ENCODE measurements around the gene NANS.
"Not testable (repeated sequence)": the region's sequence is repeated elsewhere in the genome, so short reads cannot be mapped to it uniquely, and the experiment has no call there.

Gene NANS

DNA sequence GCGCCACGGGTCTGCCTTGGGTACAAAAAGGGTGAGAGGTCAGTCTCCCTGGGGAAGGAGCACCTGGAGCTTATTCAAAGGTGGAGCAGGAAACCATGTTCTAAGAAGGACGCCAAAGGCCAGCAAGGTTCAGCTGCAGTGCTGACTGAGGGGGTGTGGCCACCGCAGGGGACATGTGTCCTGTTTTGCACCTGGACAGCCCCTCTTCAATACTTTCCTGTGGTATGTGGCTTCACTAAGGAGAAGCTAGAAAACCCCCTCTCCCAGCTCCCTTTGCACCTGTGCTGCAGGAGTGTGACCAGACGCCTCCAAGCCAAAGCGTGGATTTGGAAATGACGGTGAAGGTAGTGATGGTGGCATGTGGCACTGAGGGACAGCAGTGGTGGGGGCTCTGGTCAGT is 38.9 kb downstream of the NANS start:
- no peak overlapping the region for H3K27ac Mint-ChIP-seq
- no peak overlapping the region for H3K4me3 Mint-ChIP-seq
- no peaks in the 10 kb centered on the region for H3K9me3 Mint-ChIP-seq (ENCODE audit: low read depth)
- no peaks in the 10 kb centered on the region for H3K27me3 Mint-ChIP-seq
- H3K36me3 Mint-ChIP-seq: peaks cover 21% of the 10 kb centered on the region
- H3K4me1 Mint-ChIP-seq (ENCODE audit: low read depth): peaks cover 72% of the 10 kb centered on the region

GRCh38 chr9:98096091-98096490 is 39.6 kb downstream of the NANS start:
- no peaks in the 10 kb centered on the region for H3K27me3 Mint-ChIP-seq
- peaks cover 76% of the 10 kb centered on the region for H3K4me1 Mint-ChIP-seq (ENCODE audit: low read depth)
- no peak overlapping the region for H3K27ac Mint-ChIP-seq
- no peaks in the 10 kb centered on the region for H3K9me3 Mint-ChIP-seq (ENCODE audit: low read depth)
- H3K36me3 Mint-ChIP-seq: peaks cover 21% of the 10 kb centered on the region
- H3K4me3 Mint-ChIP-seq: no peak overlapping the region

- peaks cover 16% of the 10 kb centered on the region for H3K36me3 Mint-ChIP-seq
- peak overlapping the region; percentile 92 for H3K27ac Mint-ChIP-seq
- no peaks in the 10 kb centered on the region for H3K9me3 Mint-ChIP-seq (ENCODE audit: low read depth)
- H3K27me3 Mint-ChIP-seq: no peaks in the 10 kb centered on the region
- H3K4me1 Mint-ChIP-seq (ENCODE audit: low read depth): peaks cover 81% of the 10 kb centered on the region
- peak overlapping the region; percentile 51 for H3K4me3 Mint-ChIP-seq
Measured at GRCh38 chr9:98097836-98098235, 41.3 kb downstream of the NANS start.

DNA sequence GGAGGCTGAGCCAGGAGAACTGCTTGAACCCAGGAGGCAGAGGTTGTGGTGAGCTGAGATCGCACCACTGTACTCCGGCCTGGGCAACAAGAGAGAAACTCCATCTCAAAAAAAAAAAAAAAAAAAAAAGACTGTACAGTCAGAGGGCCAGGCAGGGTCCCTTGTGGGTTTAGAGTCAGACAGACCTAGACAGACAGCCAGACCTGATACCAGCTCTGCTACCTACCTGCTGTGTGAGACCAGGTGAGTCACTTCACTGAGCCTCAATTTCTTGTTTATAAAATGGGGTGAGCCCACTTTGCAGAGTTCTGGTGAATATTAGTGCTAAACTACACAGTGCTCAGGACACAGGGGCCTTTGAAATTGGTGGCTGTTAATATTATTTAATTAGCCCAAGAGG is 42.8 kb downstream of the NANS start:
- Mint-ChIP-seq H3K27ac (peak overlapping the region; percentile 92), H3K27me3 (no peaks in the 10 kb centered on the region)

GRCh38 chr9:98099898-98100297 is 43.4 kb downstream of the NANS start:
- peak overlapping the region; percentile 57 for H3K4me3 Mint-ChIP-seq
- no peaks in the 10 kb centered on the region for H3K27me3 Mint-ChIP-seq
- peaks cover 83% of the 10 kb centered on the region for H3K4me1 Mint-ChIP-seq (ENCODE audit: low read depth)
- H3K27ac Mint-ChIP-seq: peak overlapping the region; percentile 92
- no peaks in the 10 kb centered on the region for H3K9me3 Mint-ChIP-seq (ENCODE audit: low read depth)
- peaks cover 19% of the 10 kb centered on the region for H3K36me3 Mint-ChIP-seq

More for the DNA sequence above, 42.8 kb downstream of the NANS start:
- Mint-ChIP-seq H3K36me3 (peaks cover 16% of the 10 kb centered on the region), H3K4me1 (ENCODE audit: low read depth) (peaks cover 81% of the 10 kb centered on the region), H3K4me3 (peak overlapping the region; percentile 17), H3K9me3 (ENCODE audit: low read depth) (no peaks in the 10 kb centered on the region)

- H3K36me3 Mint-ChIP-seq: peaks cover 15% of the 10 kb centered on the region
- H3K27me3 Mint-ChIP-seq: no peaks in the 10 kb centered on the region
- H3K9me3 Mint-ChIP-seq (ENCODE audit: low read depth): no peaks in the 10 kb centered on the region
- H3K4me1 Mint-ChIP-seq (ENCODE audit: low read depth): peaks cover 85% of the 10 kb centered on the region
- peak overlapping the region; percentile 92 for H3K27ac Mint-ChIP-seq
- no peak overlapping the region for H3K4me3 Mint-ChIP-seq
Measured at GRCh38 chr9:98100456-98100855, 43.9 kb downstream of the NANS start.

DNA sequence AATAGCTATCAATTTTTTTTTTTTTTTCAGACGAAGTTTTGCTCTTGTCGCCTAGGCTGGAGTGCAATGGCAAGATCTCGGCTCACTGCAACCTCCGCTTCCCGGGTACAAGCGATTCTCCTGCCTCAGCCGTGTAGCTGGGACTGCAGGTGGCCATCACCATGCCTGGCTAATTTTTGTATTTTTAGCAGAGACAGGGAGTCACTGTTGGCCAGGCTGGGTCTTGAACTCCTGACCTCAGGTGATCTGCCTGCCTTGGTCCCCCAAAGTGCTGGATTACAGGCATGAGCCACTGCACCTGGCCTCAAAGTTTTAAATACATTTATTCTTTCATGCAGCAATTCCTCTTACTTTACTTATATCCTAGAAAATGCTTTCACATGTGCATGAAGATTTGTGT is 44.9 kb downstream of the NANS start:
- Mint-ChIP-seq H3K4me1 (ENCODE audit: low read depth) (peaks cover 87% of the 10 kb centered on the region), H3K36me3 (peaks cover 14% of the 10 kb centered on the region), H3K27ac (peak overlapping the region; percentile 90), H3K4me3 (peak overlapping the region; percentile 42), H3K27me3 (no peaks in the 10 kb centered on the region), H3K9me3 (ENCODE audit: low read depth) (no peaks in the 10 kb centered on the region)

GRCh38 chr9:98101868-98102273 is 45.3 kb downstream of the NANS start:
- Mint-ChIP-seq H3K4me3 (peak overlapping the region; percentile 42), H3K9me3 (ENCODE audit: low read depth) (no peaks in the 10 kb centered on the region), H3K27me3 (no peaks in the 10 kb centered on the region), H3K27ac (peak overlapping the region; percentile 90), H3K36me3 (peaks cover 13% of the 10 kb centered on the region), H3K4me1 (ENCODE audit: low read depth) (peaks cover 86% of the 10 kb centered on the region)

DNA sequence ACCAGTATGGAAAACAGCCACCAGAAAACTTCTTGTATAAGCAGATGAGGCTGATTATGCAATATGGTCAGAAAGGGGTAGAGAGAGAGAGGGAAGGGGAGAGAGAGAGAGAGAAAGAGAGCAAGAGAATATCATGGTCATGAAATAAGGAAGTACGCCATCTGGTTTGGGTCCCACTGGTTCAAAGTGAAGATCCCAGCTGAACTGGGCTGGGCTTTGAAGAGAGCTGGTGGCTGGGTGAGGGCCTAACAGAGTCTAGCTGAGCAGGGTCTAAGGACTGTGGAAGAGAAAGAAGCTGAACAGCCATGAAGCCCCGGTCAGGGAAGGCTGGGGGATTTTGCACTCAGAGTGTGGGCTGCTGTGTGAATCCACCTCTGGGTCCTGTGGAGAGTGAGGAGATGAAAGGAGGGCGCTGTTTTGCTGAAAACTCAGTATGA is 47.9 kb downstream of the NANS start:
- no peaks in the 10 kb centered on the region for H3K9me3 Mint-ChIP-seq (ENCODE audit: low read depth)
- peaks cover 90% of the 10 kb centered on the region for H3K4me1 Mint-ChIP-seq (ENCODE audit: low read depth)
- peaks cover 12% of the 10 kb centered on the region for H3K36me3 Mint-ChIP-seq
- H3K4me3 Mint-ChIP-seq: peak overlapping the region; percentile 60
- peak overlapping the region; percentile 94 for H3K27ac Mint-ChIP-seq
- no peaks in the 10 kb centered on the region for H3K27me3 Mint-ChIP-seq

DNA sequence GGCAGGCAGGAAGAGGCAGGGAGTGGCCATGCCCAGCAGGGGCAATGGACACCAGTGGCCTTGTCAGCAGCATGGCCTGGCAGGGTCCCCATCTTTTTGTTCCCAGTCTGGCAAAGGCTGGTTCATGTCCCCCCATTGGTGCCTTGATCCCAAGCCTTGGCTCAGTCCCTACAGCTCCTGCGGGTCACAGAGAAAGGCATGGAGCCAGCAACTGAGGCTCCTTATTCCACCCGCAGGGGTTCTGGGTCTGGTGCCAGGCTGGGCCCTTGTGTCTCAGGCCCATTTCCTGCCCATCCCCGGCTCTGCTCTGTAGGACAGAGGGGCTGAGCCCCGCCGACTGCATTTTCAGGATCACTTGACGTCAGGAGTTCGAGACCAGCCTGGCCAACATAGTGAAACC is 48.5 kb downstream of the NANS start:
- Mint-ChIP-seq H3K27ac (peak overlapping the region; percentile 94), H3K36me3 (peaks cover 15% of the 10 kb centered on the region), H3K4me3 (no peak overlapping the region), H3K4me1 (ENCODE audit: low read depth) (peaks cover 89% of the 10 kb centered on the region), H3K9me3 (ENCODE audit: low read depth) (no peaks in the 10 kb centered on the region), H3K27me3 (no peaks in the 10 kb centered on the region)

- peak overlapping the region; percentile 78 for H3K4me3 Mint-ChIP-seq
- peaks cover 80% of the 10 kb centered on the region for H3K4me1 Mint-ChIP-seq (ENCODE audit: low read depth)
- H3K27me3 Mint-ChIP-seq: no peaks in the 10 kb centered on the region
- peaks cover 24% of the 10 kb centered on the region for H3K36me3 Mint-ChIP-seq
- no peaks in the 10 kb centered on the region for H3K9me3 Mint-ChIP-seq (ENCODE audit: low read depth)
- H3K27ac Mint-ChIP-seq: peak overlapping the region; percentile 98
Measured at GRCh38 chr9:98107926-98108325, 51.4 kb downstream of the NANS start.

DNA sequence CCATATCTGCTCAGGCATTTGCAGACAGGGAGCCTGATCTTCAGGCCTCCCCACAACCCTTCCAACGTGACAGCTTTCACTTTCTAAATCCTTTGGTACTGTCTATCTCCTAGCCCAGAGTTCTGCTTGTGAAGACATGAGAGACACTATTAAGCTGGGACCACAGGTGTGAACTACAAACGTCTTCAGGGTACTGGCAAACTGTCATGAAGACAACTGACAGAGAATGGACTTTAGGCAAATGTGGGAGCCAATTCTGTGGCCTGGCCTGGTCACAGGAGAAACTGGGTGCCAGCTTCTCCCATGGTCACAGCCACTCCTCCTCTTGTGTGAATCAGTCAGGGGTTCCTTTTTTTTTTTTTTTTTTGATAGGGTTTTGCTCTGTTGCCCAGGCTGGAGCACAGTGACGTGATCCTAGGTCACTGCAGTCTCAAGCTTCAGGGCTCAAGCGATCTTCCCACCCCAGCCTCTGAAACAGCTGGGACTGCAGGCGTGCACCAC is 52.0 kb downstream of the NANS start:
- H3K27ac Mint-ChIP-seq: peak overlapping the region; percentile 98
- peaks cover 24% of the 10 kb centered on the region for H3K36me3 Mint-ChIP-seq
- H3K4me1 Mint-ChIP-seq (ENCODE audit: low read depth): peaks cover 77% of the 10 kb centered on the region
- no peaks in the 10 kb centered on the region for H3K9me3 Mint-ChIP-seq (ENCODE audit: low read depth)
- H3K4me3 Mint-ChIP-seq: peak overlapping the region; percentile 78
- no peaks in the 10 kb centered on the region for H3K27me3 Mint-ChIP-seq

DNA sequence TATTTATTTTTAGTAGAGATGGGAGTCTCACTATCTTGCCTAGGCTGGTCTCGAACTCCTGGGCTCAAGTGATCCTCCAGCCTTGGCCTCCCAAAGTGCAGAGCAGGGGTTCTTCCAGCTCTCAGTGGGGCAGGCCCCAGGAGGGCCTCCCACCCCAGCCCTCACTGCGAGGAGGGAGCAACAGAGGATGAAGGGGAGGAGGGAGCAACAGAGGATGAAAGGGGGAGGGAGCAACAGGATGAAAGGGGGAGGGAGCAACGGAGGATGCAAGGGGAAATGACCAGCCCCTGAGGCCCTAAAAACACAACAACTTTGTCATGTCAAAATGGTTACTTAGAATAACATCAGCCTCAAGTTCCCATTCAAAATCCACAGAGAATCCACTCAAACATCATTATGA is 52.5 kb downstream of the NANS start:
- Mint-ChIP-seq H3K4me3 (peak overlapping the region; percentile 23), H3K27me3 (no peaks in the 10 kb centered on the region), H3K4me1 (ENCODE audit: low read depth) (peaks cover 76% of the 10 kb centered on the region), H3K9me3 (ENCODE audit: low read depth) (no peaks in the 10 kb centered on the region), H3K27ac (peak overlapping the region; percentile 98), H3K36me3 (peaks cover 24% of the 10 kb centered on the region)

- Mint-ChIP-seq H3K27ac (peak overlapping the region; percentile 5), H3K4me1 (ENCODE audit: low read depth) (peaks cover 53% of the 10 kb centered on the region)
- not testable (repeated sequence) for H3K4me3 Mint-ChIP-seq; H3K36me3 Mint-ChIP-seq; H3K9me3 Mint-ChIP-seq (ENCODE audit: low read depth); H3K27me3 Mint-ChIP-seq
Measured at GRCh38 chr9:98117097-98117496, 60.6 kb downstream of the NANS start.

- H3K36me3 Mint-ChIP-seq: no peaks in the 10 kb centered on the region
- peak overlapping the region; percentile 87 for H3K4me3 Mint-ChIP-seq
- no peaks in the 10 kb centered on the region for H3K9me3 Mint-ChIP-seq (ENCODE audit: low read depth)
- peak overlapping the region; percentile 95 for H3K27ac Mint-ChIP-seq
- no peaks in the 10 kb centered on the region for H3K27me3 Mint-ChIP-seq
- peaks cover 60% of the 10 kb centered on the region for H3K4me1 Mint-ChIP-seq (ENCODE audit: low read depth)
Measured at GRCh38 chr9:98117984-98118639, 61.6 kb downstream of the NANS start.
